OCI-LY7 (cell line): Measurements from ENCODE around the gene NF1. TPM values are rescaled to one million over a fixed set of nuclear protein-coding genes. Genes with fewer than 3 reads are reported as not detected.

Source experiments
- BruUV-seq: library from RNA; stranded (reverse); fragments of 400-500 nt; replicated peaks from 2 replicates; lab custom pipeline; 2021; lab: Mats Ljungman, UMichigan
- CTCF ChIA-PET: fragments of 300-600 bp; sonication (Branson Sonifier 250); formaldehyde crosslinking; loops from one replicate; lab custom pipeline; 2022; ENCODE audit warnings: antibody characterized with exemption; ENCODE audit not compliant: unreplicated experiment; lab: Charles Lee
- POLR2A ChIA-PET: fragments of 300-600 bp; sonication (Branson Sonifier 250); formaldehyde crosslinking; loops from one replicate; lab custom pipeline; 2022; ENCODE audit warnings: antibody characterized with exemption; lab: Charles Lee
- DNase-seq: peaks from one replicate; pipeline ENCODE4 v3.0.0-alpha.2; 2015; ENCODE audit warnings: low spot score
- H2AFZ ChIP-seq: fragments of 200-600 bp; sonication (generic), shearing (Covaris generic); 2 replicates; pipeline ENCODE4 v1.6.1; 2014; ENCODE audit warnings: mild to moderate bottlenecking, antibody characterized with exemption, low read length, moderate library complexity
- H3K27ac ChIP-seq: fragments of 200-600 bp; sonication (generic); 2 replicates; pipeline ENCODE4 v1.5.1; 2014; ENCODE audit warnings: mixed run types, low read depth, mild to moderate bottlenecking, moderate library complexity, low read length, inconsistent platforms; ENCODE audit not compliant: poor library complexity, severe bottlenecking
- H3K36me3 ChIP-seq: fragments of 200-600 bp; sonication (generic); 2 replicates; pipeline ENCODE4 v1.6.1; 2014; ENCODE audit warnings: mild to moderate bottlenecking, antibody characterized with exemption, low read length, moderate library complexity, mixed read lengths; ENCODE audit not compliant: insufficient read depth
- H3K4me1 ChIP-seq: fragments of 200-600 bp; sonication (generic); 2 replicates; pipeline ENCODE4 v1.5.1; 2014; ENCODE audit warnings: mild to moderate bottlenecking, low read length; ENCODE audit not compliant: insufficient read depth, poor library complexity, severe bottlenecking
- H3K4me2 ChIP-seq: fragments of 200-600 bp; sonication (generic); 2 replicates; pipeline ENCODE4 v1.6.1; 2014; ENCODE audit warnings: mild to moderate bottlenecking, low read length
- H3K4me3 ChIP-seq: fragments of 200-600 bp; sonication (generic); 2 replicates; pipeline ENCODE4 v1.5.1; 2014; ENCODE audit warnings: mild to moderate bottlenecking, low read depth, low read length; ENCODE audit not compliant: poor library complexity, severe bottlenecking
- H3K79me2 ChIP-seq: fragments of 200-600 bp; sonication (generic); 2 replicates; pipeline ENCODE4 v1.6.1; 2016; ENCODE audit warnings: low read depth, mild to moderate bottlenecking, low read length, moderate library complexity, mixed read lengths; ENCODE audit not compliant: insufficient read depth
- H3K9me2 ChIP-seq: fragments of 200-600 bp; sonication (generic); 2 replicates; pipeline ENCODE4 v1.6.1; 2016; ENCODE audit warnings: mild to moderate bottlenecking, low read length, mixed read lengths; ENCODE audit not compliant: insufficient read depth
- H3K9me3 ChIP-seq: fragments of 200-600 bp; sonication (generic); 2 replicates; pipeline ENCODE4 v1.6.1; 2014; ENCODE audit warnings: mild to moderate bottlenecking, mixed run types, low read length, mixed read lengths
- H4K20me1 ChIP-seq: fragments of 200-600 bp; sonication (generic); 2 replicates; pipeline ENCODE4 v1.6.1; 2014; ENCODE audit warnings: mild to moderate bottlenecking, antibody characterized with exemption, low read length, moderate library complexity, mixed read lengths; ENCODE audit not compliant: insufficient read depth
- EZH2phosphoT487 ChIP-seq: fragments of 200-600 bp; sonication (generic); IDR thresholded peaks from 2 replicates; pipeline ENCODE4 v1.6.1; 2018; ENCODE audit warnings: low read depth, borderline replicate concordance, mild to moderate bottlenecking, mixed run types, antibody characterized with exemption, low read length, moderate library complexity, mixed read lengths
- intact Hi-C: fragments of 100-400 bp; cut with micrococcal nuclease; formaldehyde crosslinking; loops from one replicate; pipeline ENCODE4 v1.10.0; 2022; ENCODE audit not compliant: unreplicated experiment
- total RNA-seq, 2 experiments: library from RNA; depleted of rRNA in 1 of 2; stranded (reverse); fragments of >200 nt in 1 of 2; shearing (Covaris generic) in 1 of 2; gene quantifications; 2 replicates each; pipeline ENCODE4 v1.2.3, GENCODE V29; 2014 to 2022
- TF ChIP-seq, protein P1 (sequence below): fragments of 200-600 bp; sonication (generic); conservative IDR thresholded peaks from 2 replicates; pipeline ENCODE4 v1.5.1; 2014; ENCODE audit warnings: mild to moderate bottlenecking, antibody characterized with exemption, low read length, moderate library complexity, mixed read lengths

Gene NF1
- total RNA-seq, 2 experiments from 2014 or later = 38.7 to 64.8 TPM

DNA sequence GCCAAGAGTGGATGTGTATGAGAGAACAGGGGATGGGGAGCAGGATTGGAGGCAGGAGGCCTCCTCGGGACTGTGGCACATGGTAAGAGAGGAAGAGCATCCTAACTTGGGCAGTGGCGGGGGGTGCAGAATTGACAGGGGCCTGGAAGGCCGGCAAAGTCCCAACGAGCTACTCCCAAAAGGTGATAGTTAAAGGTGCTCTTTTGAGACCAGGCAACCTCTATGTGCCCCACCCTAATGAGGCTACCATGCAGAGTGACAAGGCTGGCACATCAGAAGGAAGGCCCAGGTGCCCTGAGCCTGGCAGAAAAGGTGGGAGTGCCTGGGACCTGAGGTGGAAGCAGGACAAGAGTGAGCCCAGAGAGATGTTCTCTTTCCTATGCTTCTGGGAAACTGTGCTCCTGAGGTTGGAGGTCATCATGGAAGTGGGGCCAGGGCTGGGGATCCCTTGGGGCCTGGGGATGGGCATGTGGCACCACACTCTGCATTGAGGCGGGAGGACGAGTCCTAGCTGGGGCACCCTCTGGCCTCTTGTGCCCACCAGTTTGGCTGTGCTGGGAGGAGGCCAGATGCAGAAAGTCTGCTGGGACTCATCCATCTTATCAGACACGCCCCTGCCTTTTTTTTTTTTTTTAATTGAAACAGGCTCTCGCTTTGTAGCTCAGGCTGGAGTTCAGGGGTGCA is 302.6 kb downstream of the NF1 start:
- TF ChIP-seq, protein P1, sequence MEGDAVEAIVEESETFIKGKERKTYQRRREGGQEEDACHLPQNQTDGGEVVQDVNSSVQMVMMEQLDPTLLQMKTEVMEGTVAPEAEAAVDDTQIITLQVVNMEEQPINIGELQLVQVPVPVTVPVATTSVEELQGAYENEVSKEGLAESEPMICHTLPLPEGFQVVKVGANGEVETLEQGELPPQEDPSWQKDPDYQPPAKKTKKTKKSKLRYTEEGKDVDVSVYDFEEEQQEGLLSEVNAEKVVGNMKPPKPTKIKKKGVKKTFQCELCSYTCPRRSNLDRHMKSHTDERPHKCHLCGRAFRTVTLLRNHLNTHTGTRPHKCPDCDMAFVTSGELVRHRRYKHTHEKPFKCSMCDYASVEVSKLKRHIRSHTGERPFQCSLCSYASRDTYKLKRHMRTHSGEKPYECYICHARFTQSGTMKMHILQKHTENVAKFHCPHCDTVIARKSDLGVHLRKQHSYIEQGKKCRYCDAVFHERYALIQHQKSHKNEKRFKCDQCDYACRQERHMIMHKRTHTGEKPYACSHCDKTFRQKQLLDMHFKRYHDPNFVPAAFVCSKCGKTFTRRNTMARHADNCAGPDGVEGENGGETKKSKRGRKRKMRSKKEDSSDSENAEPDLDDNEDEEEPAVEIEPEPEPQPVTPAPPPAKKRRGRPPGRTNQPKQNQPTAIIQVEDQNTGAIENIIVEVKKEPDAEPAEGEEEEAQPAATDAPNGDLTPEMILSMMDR = no peak
- no peak for TF ChIP-seq EZH2phosphoT487
- no peak overlapping the region for H3K27ac ChIP-seq
- no peaks in the 10 kb centered on the region for H3K9me2 ChIP-seq
- no peak overlapping the region for H2AFZ ChIP-seq
- ChIA-PET POLR2A (no interaction called here), CTCF (interaction anchor here (0.6 kb wide), 1 partner anchor 25 kb away, joined by 3 read pairs; no protein-coding TSS in a partner anchor)
- intact Hi-C loops = no loop called here
- no peaks in the 10 kb centered on the region for H3K4me1 ChIP-seq
- H4K20me1 ChIP-seq = no peaks in the 10 kb centered on the region
- no peaks in the 10 kb centered on the region for H3K79me2 ChIP-seq
- H3K4me2 ChIP-seq = no peak overlapping the region
- DNase-seq = no peak
- no peaks in the 10 kb centered on the region for H3K36me3 ChIP-seq
- no peaks in the 10 kb centered on the region for H3K9me3 ChIP-seq
- BruUV-seq = no TSS peak
- H3K4me3 ChIP-seq = no peak overlapping the region

DNA sequence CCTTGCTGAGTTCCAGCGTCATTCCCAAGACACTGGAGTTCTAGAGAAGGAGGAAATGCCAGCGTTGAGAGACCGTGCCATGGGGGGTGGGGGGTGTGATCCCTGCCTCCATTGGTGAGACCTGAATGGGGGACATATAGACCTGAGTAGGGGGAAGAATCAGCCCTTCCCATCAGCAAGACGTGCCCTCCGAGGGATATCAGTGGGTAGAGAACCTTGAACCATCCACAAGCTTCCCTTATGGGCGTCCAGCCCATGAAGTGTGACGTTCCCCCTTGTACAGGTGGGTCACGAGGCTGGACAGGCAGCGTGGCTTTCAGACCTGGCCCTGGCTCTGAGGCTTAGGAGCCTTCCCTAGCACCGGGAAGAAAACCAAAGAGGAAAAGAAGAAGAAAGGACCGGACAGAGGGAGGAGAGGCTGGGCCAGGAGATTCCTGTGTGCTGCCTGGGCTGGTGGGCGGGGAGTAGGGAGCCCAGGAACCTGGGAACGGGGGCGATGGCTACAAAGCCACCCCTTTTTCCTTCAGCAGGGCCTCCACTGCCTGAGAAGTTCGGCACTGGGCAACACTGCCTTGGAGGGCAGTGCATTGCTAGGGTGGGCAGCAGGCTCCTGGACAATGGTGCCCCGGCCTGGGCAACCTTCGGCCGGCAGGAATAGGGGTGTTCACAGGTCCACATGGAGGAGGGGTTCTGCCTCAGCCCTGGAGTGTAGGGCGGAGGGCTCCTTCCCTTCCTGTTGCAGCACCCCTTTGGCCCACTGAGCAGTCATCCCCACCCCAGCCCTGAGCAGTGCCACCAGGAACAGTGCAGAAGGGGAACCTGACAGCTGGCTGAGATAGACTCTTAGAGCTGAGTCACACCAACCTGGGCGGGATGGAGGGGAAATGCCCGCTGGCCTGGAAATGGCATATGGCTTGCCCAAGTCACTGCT is 303.9 kb downstream of the NF1 start:
- Histone ChIP-seq H4K20me1 (no peaks in the 10 kb centered on the region), H3K4me3 (no peak overlapping the region), H3K27ac (no peak overlapping the region), H3K79me2 (no peaks in the 10 kb centered on the region), H3K36me3 (no peaks in the 10 kb centered on the region), H3K4me2 (no peak overlapping the region), H2AFZ (no peak overlapping the region), H3K9me2 (no peaks in the 10 kb centered on the region), H3K9me3 (no peaks in the 10 kb centered on the region), H3K4me1 (no peaks in the 10 kb centered on the region)
- CTCF ChIA-PET = interaction anchor here (0.6 kb wide), 1 partner anchor 26 kb away, joined by 3 read pairs; no protein-coding TSS in a partner anchor
- TF ChIP-seq, protein P1 = no peak
- no peak for TF ChIP-seq EZH2phosphoT487
- intact Hi-C loops = no loop called here
- no peak for DNase-seq
- no TSS peak for BruUV-seq
- POLR2A ChIA-PET = no interaction called here
